ENCODE results near the gene CEP112.
"Not testable (repeated sequence)": the region's sequence is repeated elsewhere in the genome, so short reads cannot be mapped to it uniquely, and the experiment has no call there.

GRCh38 chr17:66155055-66155454 is 36.9 kb downstream of the CEP112 start:
- TF ChIP-seq CTCF (IDR thresholded peaks at IDR 0.05); ZFX (IDR thresholded peaks at IDR 0.05; ENCODE audit: borderline replicate concordance): not testable (repeated sequence)
